ENCODE measurements around the gene AFG1L.
"Not testable (repeated sequence)": the region's sequence is repeated elsewhere in the genome, so short reads cannot be mapped to it uniquely, and the experiment has no call there.

The AFG1L gene

GRCh38 chr6:108559884-108560462 lies 265.1 kb downstream of the AFG1L start:
- peaks cover 9% of the 10 kb centered on the region for H3K4me1 ChIP-seq (ENCODE audit: control insufficient read depth, insufficient read depth, low read length)
- peaks cover 59% of the 10 kb centered on the region for H3K27me3 ChIP-seq (ENCODE audit: control insufficient read depth, insufficient read depth, low read length, poor library complexity, severe bottlenecking)
- H3K4me3 ChIP-seq (ENCODE audit: insufficient read depth, low read depth, low read length), result peak overlapping the region; percentile 87
- H3K27ac ChIP-seq (ENCODE audit: insufficient read depth, low read depth, low read length, poor library complexity, severe bottlenecking), result peak overlapping the region; percentile 83
- no peaks in the 10 kb centered on the region for H3K36me3 ChIP-seq (ENCODE audit: control insufficient read depth, insufficient read depth, low read length)
- H3K9me3 ChIP-seq (ENCODE audit: control insufficient read depth, low read length), result no peaks in the 10 kb centered on the region
- WGBS, 2 experiments, result 0 to 1% methylated on average over 64 of the region's 64 CpGs

GRCh38 chr6:108560463-108561308 lies 265.8 kb downstream of the AFG1L start, which contains the start of gene FOXO3:
TSS of gene FOXO3 (plus strand) at chr6:108560917. CDS start at chr6:108561209, 292 bp downstream.
- peak within 1 kb of the TSS; percentile 87 for H3K4me3 ChIP-seq (ENCODE audit: insufficient read depth, low read depth, low read length)
- H3K36me3 ChIP-seq (ENCODE audit: control insufficient read depth, insufficient read depth, low read length), result no peaks in the 10 kb centered on the region
- H3K4me1 ChIP-seq (ENCODE audit: control insufficient read depth, insufficient read depth, low read length), result peaks cover 9% of the 10 kb centered on the region
- H3K9me3 ChIP-seq (ENCODE audit: control insufficient read depth, low read length), result no peaks in the 10 kb centered on the region
- peaks cover 59% of the 10 kb centered on the region for H3K27me3 ChIP-seq (ENCODE audit: control insufficient read depth, insufficient read depth, low read length, poor library complexity, severe bottlenecking)
- 0% methylated on average over 93 to 102 of the region's 110 CpGs for WGBS, 2 experiments
- H3K27ac ChIP-seq (ENCODE audit: insufficient read depth, low read depth, low read length, poor library complexity, severe bottlenecking), result peak within 1 kb of the TSS; percentile 83

- H3K27ac ChIP-seq (ENCODE audit: insufficient read depth, low read depth, low read length, poor library complexity, severe bottlenecking); H3K9me3 ChIP-seq (ENCODE audit: control insufficient read depth, low read length); H3K36me3 ChIP-seq (ENCODE audit: control insufficient read depth, insufficient read depth, low read length); H3K4me1 ChIP-seq (ENCODE audit: control insufficient read depth, insufficient read depth, low read length): not testable (repeated sequence)
- peak overlapping the region; percentile 87 for H3K4me3 ChIP-seq (ENCODE audit: insufficient read depth, low read depth, low read length)
- peaks cover 53% of the 10 kb centered on the region for H3K27me3 ChIP-seq (ENCODE audit: control insufficient read depth, insufficient read depth, low read length, poor library complexity, severe bottlenecking)
- WGBS, 2 experiments, result 0 to 1% methylated on average over 17 to 20 of the region's 40 CpGs
Observed at GRCh38 chr6:108561309-108561647, 266.4 kb downstream of the AFG1L start.

- H3K27me3 ChIP-seq (ENCODE audit: control insufficient read depth, insufficient read depth, low read length, poor library complexity, severe bottlenecking), result peaks cover 47% of the 10 kb centered on the region
- peak overlapping the region; percentile 87 for H3K4me3 ChIP-seq (ENCODE audit: insufficient read depth, low read depth, low read length)
- no peak overlapping the region for H3K27ac ChIP-seq (ENCODE audit: insufficient read depth, low read depth, low read length, poor library complexity, severe bottlenecking)
- no peaks in the 10 kb centered on the region for H3K9me3 ChIP-seq (ENCODE audit: control insufficient read depth, low read length)
- peaks cover under 1% of the 10 kb centered on the region for H3K36me3 ChIP-seq (ENCODE audit: control insufficient read depth, insufficient read depth, low read length)
- WGBS, 2 experiments, result 1% methylated on average over 46 of the region's 46 CpGs
- peaks cover 6% of the 10 kb centered on the region for H3K4me1 ChIP-seq (ENCODE audit: control insufficient read depth, insufficient read depth, low read length)
Observed at GRCh38 chr6:108561742-108562502, 267.1 kb downstream of the AFG1L start.

GRCh38 chr6:108562503-108562993 lies 267.7 kb downstream of the AFG1L start:
- peaks cover 6% of the 10 kb centered on the region for H3K36me3 ChIP-seq (ENCODE audit: control insufficient read depth, insufficient read depth, low read length)
- no peaks in the 10 kb centered on the region for H3K4me1 ChIP-seq (ENCODE audit: control insufficient read depth, insufficient read depth, low read length)
- WGBS, 2 experiments, result 1% methylated on average over 16 to 17 of the region's 17 CpGs
- no peaks in the 10 kb centered on the region for H3K9me3 ChIP-seq (ENCODE audit: control insufficient read depth, low read length)
- H3K27ac ChIP-seq (ENCODE audit: insufficient read depth, low read depth, low read length, poor library complexity, severe bottlenecking), result peak overlapping the region; percentile 26
- H3K4me3 ChIP-seq (ENCODE audit: insufficient read depth, low read depth, low read length), result peak overlapping the region; percentile 87
- peaks cover 43% of the 10 kb centered on the region for H3K27me3 ChIP-seq (ENCODE audit: control insufficient read depth, insufficient read depth, low read length, poor library complexity, severe bottlenecking)

GRCh38 chr6:108563292-108563691 lies 268.4 kb downstream of the AFG1L start:
- Histone ChIP-seq H3K27ac (ENCODE audit: insufficient read depth, low read depth, low read length, poor library complexity, severe bottlenecking) (no peak overlapping the region), H3K4me3 (ENCODE audit: insufficient read depth, low read depth, low read length) (no peak overlapping the region), H3K4me1 (ENCODE audit: control insufficient read depth, insufficient read depth, low read length) (no peaks in the 10 kb centered on the region), H3K27me3 (ENCODE audit: control insufficient read depth, insufficient read depth, low read length, poor library complexity, severe bottlenecking) (peaks cover 43% of the 10 kb centered on the region), H3K36me3 (ENCODE audit: control insufficient read depth, insufficient read depth, low read length) (peaks cover 6% of the 10 kb centered on the region), H3K9me3 (ENCODE audit: control insufficient read depth, low read length) (no peaks in the 10 kb centered on the region)
- WGBS, 2 experiments, result 45% methylated on average over 5 of the region's 8 CpGs

GRCh38 chr6:108564178-108564577 lies 269.3 kb downstream of the AFG1L start:
- peaks cover 6% of the 10 kb centered on the region for H3K36me3 ChIP-seq (ENCODE audit: control insufficient read depth, insufficient read depth, low read length)
- 68 to 95% methylated on average over 2 to 3 of the region's 3 CpGs for WGBS, 2 experiments
- H3K9me3 ChIP-seq (ENCODE audit: control insufficient read depth, low read length), result no peaks in the 10 kb centered on the region
- no peak overlapping the region for H3K27ac ChIP-seq (ENCODE audit: insufficient read depth, low read depth, low read length, poor library complexity, severe bottlenecking)
- peaks cover 43% of the 10 kb centered on the region for H3K27me3 ChIP-seq (ENCODE audit: control insufficient read depth, insufficient read depth, low read length, poor library complexity, severe bottlenecking)
- H3K4me1 ChIP-seq (ENCODE audit: control insufficient read depth, insufficient read depth, low read length), result no peaks in the 10 kb centered on the region
- no peak overlapping the region for H3K4me3 ChIP-seq (ENCODE audit: insufficient read depth, low read depth, low read length)

- no peak overlapping the region for H3K4me3 ChIP-seq (ENCODE audit: insufficient read depth, low read depth, low read length)
- H3K27me3 ChIP-seq (ENCODE audit: control insufficient read depth, insufficient read depth, low read length, poor library complexity, severe bottlenecking), result peaks cover 43% of the 10 kb centered on the region
- H3K4me1 ChIP-seq (ENCODE audit: control insufficient read depth, insufficient read depth, low read length), result no peaks in the 10 kb centered on the region
- 91 to 93% methylated on average over 3 to 4 of the region's 4 CpGs for WGBS, 2 experiments
- peaks cover 13% of the 10 kb centered on the region for H3K36me3 ChIP-seq (ENCODE audit: control insufficient read depth, insufficient read depth, low read length)
- no peak overlapping the region for H3K27ac ChIP-seq (ENCODE audit: insufficient read depth, low read depth, low read length, poor library complexity, severe bottlenecking)
- H3K9me3 ChIP-seq (ENCODE audit: control insufficient read depth, low read length), result no peaks in the 10 kb centered on the region
Observed at GRCh38 chr6:108565091-108565766, 270.4 kb downstream of the AFG1L start.

- WGBS, 2 experiments, result 87 to 89% methylated on average over 4 of the region's 4 CpGs
- H3K9me3 ChIP-seq (ENCODE audit: control insufficient read depth, low read length), result no peaks in the 10 kb centered on the region
Observed at GRCh38 chr6:108565893-108566292, 271.0 kb downstream of the AFG1L start.

More at GRCh38 chr6:108565893-108566292, 271.0 kb downstream of the AFG1L start:
- H3K4me1 ChIP-seq (ENCODE audit: control insufficient read depth, insufficient read depth, low read length), result no peaks in the 10 kb centered on the region
- peaks cover 41% of the 10 kb centered on the region for H3K27me3 ChIP-seq (ENCODE audit: control insufficient read depth, insufficient read depth, low read length, poor library complexity, severe bottlenecking)
- no peak overlapping the region for H3K27ac ChIP-seq (ENCODE audit: insufficient read depth, low read depth, low read length, poor library complexity, severe bottlenecking)
- peaks cover 13% of the 10 kb centered on the region for H3K36me3 ChIP-seq (ENCODE audit: control insufficient read depth, insufficient read depth, low read length)
- no peak overlapping the region for H3K4me3 ChIP-seq (ENCODE audit: insufficient read depth, low read depth, low read length)
